Erythroblast (primary cell): ENCODE results near the gene SLC25A26.

Source experiments
- GATA1 ChIP-seq: IDR thresholded peaks from 2 replicates; pipeline ENCODE4 v1.6.1; 2011; ENCODE audit warnings: low read depth, mild to moderate bottlenecking, control low read depth, low read length, moderate library complexity
- POLR2A ChIP-seq: IDR thresholded peaks from 2 replicates; pipeline ENCODE4 v1.6.1; 2011; ENCODE audit warnings: mild to moderate bottlenecking, low read length

GRCh38 chr3:66425032-66425431 is 204.2 kb downstream of the SLC25A26 start:
- TF ChIP-seq POLR2A (no peak), GATA1 (no peak)
